HG03520 (cell line): ENCODE measurements around the gene GOLGA1.
A peak's percentile ranks its signal among the peaks of the same experiment; 100 is the strongest.
"Not testable (repeated sequence)": the region's sequence is repeated elsewhere in the genome, so short reads cannot be mapped to it uniquely, and the experiment has no call there.

Experiments
- ATAC-seq: cut with Tn5 transposase; IDR thresholded peaks from one replicate; pipeline ENCODE4 v1.9.1; 2021; ENCODE audit warnings: mild to moderate bottlenecking, moderate library complexity; ENCODE audit not compliant: unreplicated experiment

GOLGA1 gene

DNA sequence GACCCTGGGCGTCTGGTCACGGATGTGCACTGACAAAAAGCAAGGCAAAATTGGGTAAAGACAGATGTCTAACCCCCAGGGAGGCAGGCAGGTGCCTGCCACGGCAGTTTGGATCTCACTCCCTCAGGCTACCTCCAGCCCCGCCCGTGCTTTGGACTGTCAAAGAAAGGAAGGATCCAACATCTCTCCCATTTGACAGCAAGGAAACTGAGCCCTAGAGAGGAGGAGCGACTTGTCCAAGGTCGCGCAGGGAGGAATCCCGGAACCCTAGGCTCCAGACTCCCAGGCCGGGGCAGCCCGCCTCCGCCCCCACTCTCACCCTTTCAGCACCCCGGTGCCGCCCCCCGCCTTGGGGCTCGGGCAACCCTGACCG, 376 bp downstream of the GOLGA1 start:
- peak; percentile 24 for ATAC-seq

DNA sequence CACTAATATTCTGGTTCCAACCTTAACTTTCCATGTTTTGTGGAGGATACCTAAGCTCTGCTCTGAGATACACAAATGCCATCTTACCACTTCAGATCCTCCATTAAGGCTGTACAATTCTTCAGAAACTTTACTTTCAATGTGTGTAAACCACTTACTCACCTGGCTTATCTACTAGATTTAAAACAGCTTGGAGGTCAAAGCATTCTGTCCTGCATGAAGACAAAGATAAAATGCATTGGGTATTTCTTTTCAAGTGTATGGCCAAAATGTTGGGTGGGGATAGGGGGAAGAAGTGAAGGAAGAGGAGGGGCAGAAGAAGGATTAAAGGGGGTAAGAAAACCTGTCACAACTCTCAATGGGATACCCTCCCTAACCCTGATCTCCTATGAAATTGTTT, 939 bp downstream of the GOLGA1 start:
- no peak for ATAC-seq

DNA sequence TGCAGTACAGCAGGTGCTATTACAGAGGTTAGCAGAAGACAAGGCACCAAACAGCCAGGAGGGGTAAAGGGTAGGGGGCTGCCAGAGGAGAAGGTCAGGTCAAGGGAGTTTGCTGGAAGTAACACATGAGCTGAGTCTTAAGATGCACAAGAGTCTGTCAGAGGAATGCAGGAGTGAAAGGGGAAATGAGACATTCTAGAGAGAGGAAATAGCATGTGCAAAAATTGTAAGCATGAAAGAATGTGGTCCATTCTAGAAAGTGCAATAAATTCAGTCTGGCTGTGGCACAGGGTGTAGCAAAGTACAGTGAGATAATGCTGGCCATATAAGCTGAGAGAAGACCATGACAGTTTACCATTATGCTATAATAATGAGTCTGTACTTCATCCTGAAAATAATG, 6.6 kb downstream of the GOLGA1 start:
- no peak for ATAC-seq

DNA sequence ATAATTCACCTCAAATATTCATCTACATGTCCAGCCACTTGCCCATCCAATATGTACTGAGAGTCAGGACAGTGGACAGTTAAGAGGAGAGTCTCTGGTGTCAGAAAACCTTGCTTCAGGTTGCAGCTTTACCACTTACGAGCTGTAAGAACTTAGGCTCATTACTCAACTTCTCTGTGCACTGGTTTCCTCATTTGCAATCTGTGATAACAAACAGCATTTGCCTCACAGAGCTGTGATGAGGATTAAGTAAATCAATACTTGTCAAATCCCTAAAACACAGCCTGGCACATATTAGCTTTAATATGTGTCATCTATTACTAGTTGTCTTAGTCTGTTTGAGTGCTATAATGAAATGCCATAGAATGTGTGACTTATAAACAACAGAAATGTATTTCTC, 8.6 kb downstream of the GOLGA1 start:
- no peak for ATAC-seq

DNA sequence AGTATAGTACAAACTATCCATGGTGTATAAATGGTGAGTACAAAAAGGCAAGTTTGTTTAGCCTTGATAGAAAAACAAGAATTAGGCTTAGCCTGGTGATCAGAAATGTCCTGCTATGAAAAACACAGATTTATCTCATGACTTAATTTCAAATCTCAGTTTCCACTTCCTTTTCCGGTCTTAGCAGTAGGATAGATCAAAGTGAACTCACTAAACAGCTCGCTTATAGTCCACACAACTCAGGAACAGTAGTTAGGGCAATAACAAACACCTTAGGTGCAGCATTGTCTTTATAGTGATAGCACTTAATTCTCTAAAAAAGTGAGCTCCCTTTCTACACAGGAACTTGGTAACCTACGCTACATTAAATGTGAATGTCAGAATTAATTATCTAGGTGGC, 11.4 kb downstream of the GOLGA1 start:
- no peak for ATAC-seq

DNA sequence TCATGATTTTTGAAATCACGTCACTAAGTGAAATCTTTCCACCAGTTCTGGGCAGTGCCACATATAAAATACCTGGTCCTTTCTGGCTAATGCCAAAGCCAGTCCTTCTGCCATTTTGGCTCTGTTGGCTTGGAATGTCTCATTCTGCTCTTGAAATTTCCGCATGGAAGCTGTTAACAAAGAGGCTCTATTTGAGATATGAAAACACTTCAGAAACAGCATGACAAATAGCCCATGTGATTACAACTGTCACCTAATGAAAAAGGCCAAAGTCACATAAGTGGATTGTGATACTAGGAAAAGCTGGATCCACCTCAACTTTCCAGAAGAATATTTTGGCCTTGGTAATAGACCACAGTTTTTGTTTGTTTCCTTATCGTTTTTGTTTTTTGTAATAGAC, 12.8 kb downstream of the GOLGA1 start:
- ATAC-seq, result no peak

DNA sequence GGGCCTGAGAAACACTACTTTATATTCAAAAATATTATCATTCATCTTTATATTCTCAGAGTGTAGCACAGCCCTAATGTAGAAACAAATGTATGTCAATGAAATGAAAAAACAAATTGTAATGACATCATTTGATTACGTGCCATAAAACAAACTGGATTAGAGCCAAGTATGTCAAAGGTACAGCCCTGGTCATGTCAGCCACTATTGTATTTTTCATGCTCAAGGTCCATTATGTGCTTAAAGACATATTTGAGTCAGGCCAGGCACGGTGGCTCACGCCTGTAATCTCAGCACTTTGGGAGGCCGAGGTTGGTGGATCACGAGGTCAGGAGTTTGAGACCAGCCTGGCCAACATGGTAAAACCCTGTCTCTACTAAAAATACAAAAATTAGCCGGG, 20.5 kb downstream of the GOLGA1 start:
- not testable (repeated sequence) for ATAC-seq

DNA sequence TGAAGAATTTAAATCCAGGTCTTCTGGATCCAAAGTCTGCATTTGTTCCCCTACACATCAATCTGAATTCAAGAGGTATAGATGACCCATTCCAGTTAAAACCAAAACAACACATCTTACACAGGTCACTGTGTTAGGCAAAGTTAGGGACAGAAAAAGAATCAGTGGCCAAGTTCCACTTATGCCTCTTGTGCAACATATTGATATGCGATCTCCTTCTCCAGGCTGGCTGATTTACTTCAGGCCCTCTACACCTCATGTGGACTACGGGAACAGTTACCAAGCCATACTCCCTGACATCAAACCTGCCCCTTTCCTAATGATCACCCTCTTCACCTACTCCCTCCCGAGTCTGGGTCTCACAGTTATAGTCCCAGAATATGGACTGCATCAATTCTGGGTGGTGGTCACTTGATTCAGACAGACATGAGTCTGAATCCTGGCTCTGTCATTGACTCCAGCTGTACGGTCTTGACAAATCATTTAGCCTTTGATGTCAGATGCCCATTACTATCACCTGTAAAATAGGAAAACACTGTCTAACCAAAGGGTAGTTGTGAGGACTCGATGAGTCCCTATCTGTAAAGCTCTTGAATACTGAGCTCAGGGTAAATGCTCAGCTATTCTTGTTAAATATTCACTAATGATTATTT, 26.0 kb downstream of the GOLGA1 start:
- ATAC-seq, result no peak

DNA sequence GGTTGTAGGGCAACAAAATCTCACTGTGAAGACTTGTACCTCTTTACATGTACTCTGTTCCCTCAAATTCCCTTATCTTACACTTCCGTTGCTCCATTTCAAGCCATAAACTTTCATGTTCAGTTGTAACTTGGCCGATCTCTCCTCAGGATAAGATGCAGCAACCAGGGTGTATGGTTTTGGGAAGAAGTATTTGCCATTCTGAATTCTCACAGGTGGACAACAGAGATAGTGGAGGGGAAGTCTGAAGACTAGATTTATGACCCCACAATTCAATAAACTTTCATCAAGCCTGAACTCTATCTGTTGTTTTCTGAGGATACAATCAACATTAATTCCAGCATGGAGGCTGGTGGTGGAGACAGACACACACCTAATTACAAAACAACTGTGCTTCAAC, 27.5 kb downstream of the GOLGA1 start:
- no peak for ATAC-seq

DNA sequence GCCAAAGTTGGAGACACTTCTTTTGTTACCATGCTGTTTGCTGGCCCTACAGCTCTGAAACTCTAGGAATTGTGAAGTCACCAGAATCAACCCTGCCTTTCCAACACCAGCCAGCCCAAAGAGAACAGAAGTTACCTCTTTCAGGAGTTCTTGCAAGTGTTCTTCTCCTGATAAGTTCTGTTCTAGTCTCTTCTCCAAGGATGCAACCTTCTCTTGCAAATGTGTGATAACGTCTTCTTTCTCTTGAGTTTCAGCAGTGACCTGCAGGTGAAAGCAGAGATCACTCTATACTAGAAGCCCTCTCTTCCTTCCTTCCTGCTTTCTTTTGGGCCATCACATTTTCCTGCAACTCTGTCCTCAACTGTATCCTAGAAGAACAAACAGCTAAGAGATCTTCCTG, 29.1 kb downstream of the GOLGA1 start:
- ATAC-seq, result no peak

DNA sequence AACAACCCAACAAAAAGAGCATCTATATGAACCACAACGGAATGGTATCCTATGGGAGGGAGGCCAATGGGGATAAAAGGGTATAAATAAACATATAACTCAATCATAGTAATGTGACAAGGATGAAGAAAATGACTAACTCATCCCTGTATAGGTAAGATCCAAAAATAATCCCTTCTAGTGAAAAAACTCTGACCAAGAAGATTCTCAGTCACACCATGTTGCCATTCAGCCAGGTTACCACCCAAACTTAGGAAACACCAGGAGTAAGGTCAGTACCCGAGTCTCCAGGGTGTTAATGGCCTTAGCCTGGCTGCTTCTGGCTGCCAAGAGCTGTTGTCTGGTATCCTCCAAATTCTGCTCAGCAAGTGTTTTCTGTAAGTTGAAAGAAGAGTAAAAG, 32.8 kb downstream of the GOLGA1 start:
- ATAC-seq, result no peak

DNA sequence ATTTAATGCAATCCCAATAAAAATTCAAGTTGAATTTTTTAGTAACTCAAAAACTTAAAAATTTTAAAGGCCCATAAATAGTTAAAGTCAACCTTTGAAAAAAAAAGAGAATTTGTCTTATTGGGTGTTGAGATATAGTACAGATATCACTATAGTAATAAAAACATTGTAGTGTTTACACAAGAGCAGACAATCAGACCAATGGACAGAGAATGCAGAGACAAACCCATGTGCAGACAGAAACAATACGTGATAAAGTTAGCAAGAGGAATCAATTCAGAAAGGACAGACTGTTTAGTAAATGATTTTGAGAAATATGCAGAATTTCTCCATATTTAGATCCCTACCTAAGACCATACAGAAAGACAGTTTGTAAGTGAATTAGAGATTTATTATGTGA, 33.9 kb downstream of the GOLGA1 start:
- no peak for ATAC-seq

DNA sequence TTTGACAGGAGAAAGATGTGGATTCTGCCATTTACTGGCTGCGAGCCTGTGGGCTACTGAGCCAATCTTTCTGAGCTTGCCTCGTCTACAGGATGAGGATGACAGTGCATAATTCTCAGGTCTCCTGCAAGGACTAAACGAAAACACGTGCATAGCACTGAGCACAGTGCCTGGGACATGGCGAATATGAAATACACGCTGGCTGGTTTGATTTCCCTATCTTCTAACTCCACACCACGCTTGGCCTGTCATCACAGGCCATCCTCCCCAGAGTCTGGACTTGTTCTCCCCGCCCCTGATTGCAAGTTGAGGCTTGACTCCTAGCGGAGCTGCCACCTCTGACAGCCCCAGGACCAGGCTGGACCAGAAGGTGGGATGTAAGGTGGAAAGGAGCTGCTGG, 41.0 kb downstream of the GOLGA1 start:
- no peak for ATAC-seq

DNA sequence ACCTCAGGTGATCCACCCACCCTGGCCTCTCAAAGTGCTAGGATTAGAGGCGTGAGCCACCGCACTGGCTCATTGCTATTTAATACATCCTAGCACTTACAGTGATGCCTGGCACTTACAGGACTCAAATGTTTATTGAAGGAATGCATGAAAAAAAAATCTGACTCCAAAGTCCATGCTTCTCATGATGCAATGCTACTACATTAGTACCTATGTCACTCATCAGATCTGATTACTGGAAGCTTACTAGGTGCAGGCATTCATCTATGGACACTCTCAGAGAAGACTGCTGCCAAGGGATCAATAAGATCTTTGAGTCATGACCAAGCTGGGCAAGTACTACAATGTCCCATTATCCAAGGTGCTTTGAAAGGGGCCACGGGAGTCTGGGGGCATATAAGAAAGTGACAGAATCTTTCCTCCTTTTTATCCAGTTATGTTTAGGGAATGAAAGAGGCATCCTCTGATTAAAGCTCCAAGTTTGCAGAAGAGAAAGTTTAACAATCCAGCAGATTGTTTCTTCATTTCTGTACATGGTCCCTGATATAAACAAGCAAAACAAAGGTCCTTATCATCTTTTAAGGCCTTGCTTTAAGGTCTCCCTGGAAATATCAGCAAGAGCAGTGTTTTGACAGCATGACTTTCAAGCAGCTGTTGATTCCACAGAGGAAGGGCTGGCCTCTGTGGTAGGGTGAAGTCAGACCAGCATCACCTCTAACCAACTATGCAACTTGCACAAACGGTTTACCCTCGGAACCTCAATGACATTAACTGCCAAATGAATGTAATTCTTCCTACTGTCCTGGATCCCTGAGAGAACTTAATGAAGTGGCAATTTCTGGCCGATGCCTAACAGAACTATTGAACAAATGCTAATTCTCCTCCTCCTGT, 43.1 kb downstream of the GOLGA1 start:
- no peak for ATAC-seq

DNA sequence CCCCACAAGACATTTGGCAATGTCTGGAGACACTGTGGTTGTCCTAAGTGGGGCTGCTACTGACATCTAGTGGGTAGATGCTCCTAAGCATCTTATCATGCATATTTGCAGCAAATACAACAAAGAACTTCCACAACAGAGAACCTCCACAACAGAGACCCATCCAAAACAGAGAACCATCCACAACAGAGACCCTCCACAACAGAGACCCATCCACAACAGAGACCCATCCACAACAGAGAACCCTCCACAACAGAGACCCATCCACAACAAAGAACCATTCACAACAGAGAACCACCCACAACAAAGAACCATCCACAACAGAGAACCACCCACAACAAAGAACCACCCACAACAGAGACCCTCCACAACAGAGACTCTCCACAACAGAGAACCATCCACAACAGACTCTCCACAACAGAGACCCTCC, 46.1 kb downstream of the GOLGA1 start:
- no peak for ATAC-seq

DNA sequence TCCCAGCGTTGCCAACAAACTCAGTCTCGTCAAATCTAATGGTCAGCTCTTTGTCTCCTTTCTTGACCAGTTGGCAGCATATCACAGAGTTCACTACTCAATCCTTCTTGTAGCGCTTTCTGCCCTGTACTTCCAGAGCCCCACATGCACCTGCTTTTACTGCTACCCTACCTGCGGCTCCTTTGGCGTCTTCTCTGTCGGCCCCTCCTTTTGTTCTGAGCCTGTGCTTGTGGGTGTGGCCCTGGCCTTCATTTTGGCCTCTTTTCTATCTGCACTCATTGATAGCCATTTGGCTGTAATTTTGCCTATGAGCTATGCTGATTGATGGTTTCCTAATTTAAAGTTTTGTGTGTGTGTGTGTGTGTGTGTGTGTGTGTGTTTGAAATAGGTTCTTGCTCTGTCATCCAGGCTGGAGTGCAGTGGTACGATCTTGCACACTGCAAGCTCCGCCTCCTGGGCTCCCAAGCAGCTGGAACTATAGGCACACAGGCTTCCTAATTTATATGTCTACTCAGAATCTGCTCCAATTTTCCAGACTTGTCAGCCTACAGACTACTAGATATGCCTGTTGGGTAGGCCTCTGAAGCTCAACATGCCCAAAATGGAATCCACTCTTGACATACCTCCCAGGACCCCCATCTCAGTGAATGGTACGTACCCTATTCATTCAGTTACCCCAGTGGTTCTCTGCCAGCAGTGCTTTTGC, 46.7 kb downstream of the GOLGA1 start:
- ATAC-seq, result no peak

DNA sequence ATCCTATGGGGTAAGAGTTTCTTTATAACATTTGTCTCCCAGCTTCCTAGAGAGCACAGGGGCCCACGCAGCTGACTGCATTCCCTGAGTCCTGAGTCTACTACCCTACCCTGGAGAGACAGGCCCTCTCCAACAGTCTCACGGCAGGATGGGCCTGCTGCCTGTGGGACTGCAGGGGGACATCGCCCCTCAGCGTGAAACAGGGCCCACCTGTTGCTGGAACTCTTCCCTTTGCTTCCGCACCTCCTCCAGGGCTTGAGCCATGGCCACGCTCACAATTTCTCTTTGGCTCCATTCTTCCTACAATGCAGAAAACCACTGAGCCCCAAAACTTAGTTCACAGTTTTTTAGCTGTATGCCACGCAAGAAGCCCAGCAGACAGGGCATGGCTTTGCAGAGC, 50.7 kb downstream of the GOLGA1 start:
- no peak for ATAC-seq

DNA sequence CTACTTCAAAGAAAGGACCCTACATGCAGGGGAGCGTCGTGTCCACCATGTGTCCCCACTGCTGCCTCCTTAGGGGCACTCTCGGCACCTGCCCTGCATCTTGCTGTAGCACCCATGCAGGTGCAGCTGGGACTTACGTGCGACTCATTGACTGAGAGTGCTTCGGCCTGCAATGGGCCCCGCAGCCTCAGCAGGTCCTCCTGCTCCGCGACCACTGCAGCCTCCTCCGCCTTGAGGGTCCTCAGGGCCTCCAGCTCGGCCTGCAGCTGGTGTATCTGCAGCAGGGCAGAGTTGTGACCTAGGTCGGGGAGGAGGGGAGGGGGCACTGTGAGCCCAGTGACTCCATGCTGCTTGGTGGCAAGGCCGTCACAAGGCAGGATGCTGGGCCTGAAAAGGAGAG, 51.9 kb downstream of the GOLGA1 start:
- ATAC-seq, result no peak

DNA sequence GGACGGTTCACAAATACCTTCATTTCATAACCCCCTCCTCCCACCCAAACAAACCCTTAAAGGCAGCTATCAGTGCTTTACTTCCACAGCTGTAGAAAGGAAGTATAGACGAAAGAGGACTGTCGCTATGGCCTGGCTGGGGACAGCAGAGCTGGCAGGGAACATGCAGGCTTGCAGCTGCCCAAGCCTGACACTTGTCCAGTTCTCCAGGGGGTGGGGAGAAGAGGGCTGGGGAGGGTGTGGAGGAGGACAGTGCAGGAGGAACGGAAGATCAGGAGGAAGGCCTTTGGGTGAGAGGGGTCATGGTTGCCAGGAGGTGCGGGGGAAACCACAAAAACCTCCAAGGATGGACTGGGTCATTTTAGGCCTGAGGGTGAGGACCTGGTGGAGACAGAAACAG, 53.1 kb downstream of the GOLGA1 start:
- no peak for ATAC-seq

DNA sequence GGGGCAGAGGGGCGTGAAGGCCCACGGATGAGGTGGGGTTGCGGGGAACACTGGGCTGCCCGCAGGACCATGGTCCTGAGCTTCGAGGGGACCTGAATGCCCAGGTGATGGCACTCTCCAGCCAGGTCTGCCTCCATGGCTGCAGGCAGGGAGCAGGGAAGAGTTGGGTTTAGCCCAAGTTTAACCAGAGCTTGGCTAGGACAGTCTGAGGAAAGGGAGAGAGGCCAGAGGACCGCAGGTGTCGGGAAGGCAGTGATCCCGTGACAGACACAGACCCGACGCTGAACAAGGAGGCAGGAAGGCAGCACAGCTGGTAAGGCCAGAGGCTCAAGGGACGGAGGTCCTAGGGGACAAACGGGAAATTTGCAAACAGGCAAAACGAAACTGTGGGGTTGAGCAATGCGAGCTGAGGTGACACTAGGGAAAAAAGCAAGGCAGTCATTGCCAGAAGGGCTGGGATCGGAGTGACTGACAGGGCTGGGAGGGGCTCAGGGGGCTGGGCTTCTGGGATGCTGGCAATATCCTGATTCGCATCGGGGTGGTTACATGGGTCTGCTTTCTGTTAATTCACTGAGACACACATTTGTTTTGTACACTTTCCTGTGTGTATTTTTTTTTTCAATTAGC, 53.9 kb downstream of the GOLGA1 start:
- no peak for ATAC-seq

DNA sequence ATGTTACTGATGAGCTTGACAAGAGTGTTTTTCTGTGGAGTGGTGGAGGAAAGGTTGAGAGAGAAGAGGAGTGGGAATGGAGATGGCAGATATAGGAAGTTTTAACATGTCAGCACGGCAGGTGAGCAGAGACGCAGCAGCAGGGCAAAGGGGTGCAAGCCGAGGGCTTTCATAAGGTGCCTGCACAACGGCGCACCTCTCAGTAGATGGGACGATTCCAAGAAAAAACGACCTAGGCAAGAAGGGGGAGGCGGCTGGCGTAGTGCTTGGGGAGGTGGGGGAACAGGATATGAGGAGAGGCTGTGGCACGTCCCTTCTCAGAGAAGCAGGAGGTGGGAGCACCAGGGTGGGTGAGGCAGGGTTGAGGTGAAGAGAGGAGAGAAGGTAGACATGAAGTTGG, 54.4 kb downstream of the GOLGA1 start:
- no peak for ATAC-seq

DNA sequence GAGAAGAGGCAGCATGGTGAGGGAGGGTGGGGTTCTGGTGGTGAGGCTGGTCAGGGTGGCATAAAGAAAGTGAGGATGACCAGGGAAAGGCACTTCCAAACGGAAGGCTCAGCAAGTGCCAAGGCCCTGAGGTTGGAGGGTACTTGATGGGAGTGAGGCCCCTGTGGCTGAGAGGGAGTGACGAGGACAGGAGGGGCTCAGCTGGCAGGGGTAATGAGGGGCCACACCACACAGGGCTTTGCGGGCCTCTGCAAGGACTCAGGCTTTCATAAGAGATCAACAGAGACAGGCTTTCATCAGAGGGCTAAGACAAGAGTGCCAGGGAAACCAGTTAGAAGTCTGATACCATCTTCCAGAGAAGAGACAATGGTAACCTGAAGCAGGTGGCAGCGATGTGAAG, 55.3 kb downstream of the GOLGA1 start:
- no peak for ATAC-seq
